Astrocyte (in vitro differentiated cells and primary cell): Measurements from ENCODE around the gene DMRTC1B. TPM values are rescaled to one million over a fixed set of nuclear protein-coding genes. Genes with fewer than 3 reads are reported as not detected.
A peak's percentile ranks its signal among the peaks of the same experiment; 100 is the strongest.
"Not testable (repeated sequence)": the region's sequence is repeated elsewhere in the genome, so short reads cannot be mapped to it uniquely, and the experiment has no call there.

Source experiments
- DNase-seq: peaks from one replicate; pipeline ENCODE4 v3.0.0-alpha.2; 2010; ENCODE audit warnings: low read depth
- FAIRE-seq: peaks from 2 replicates; lab custom pipeline; 2011; peaks lifted over from hg19 to GRCh38; lab: Jason Lieb, UNC
- H2AFZ ChIP-seq: 2 replicates; pipeline ENCODE4 v1.6.0; 2012; ENCODE audit warnings: low read depth, low read length, inconsistent platforms
- H3K27ac ChIP-seq: 2 replicates; pipeline ENCODE4 v1.5.1; 2011; ENCODE audit warnings: low read depth, low read length, inconsistent platforms
- H3K27me3 ChIP-seq: 2 replicates; pipeline ENCODE4 v1.6.0; 2011; ENCODE audit warnings: low read length, inconsistent platforms; ENCODE audit not compliant: insufficient read depth
- H3K36me3 ChIP-seq: 2 replicates; pipeline ENCODE4 v1.5.1; 2011; ENCODE audit warnings: low read length, inconsistent platforms; ENCODE audit not compliant: insufficient read depth
- H3K4me1 ChIP-seq: 2 replicates; pipeline ENCODE4 v1.5.1; 2011; ENCODE audit warnings: low read length, inconsistent platforms; ENCODE audit not compliant: insufficient read depth
- H3K4me2 ChIP-seq: 2 replicates; pipeline ENCODE4 v1.6.0; 2012; ENCODE audit warnings: low read length, inconsistent platforms
- H3K4me3 ChIP-seq: 2 replicates; pipeline ENCODE4 v1.5.1; 2011; ENCODE audit warnings: low read depth, mild to moderate bottlenecking, low read length, inconsistent platforms; ENCODE audit not compliant: insufficient read depth
- H3K79me2 ChIP-seq: 2 replicates; pipeline ENCODE4 v1.6.0; 2012; ENCODE audit warnings: mild to moderate bottlenecking, low read length, inconsistent platforms; ENCODE audit not compliant: insufficient read depth
- H3K9ac ChIP-seq: 2 replicates; pipeline ENCODE4 v1.6.0; 2012; ENCODE audit warnings: mild to moderate bottlenecking, low read length, inconsistent platforms
- H3K9me3 ChIP-seq: 2 replicates; pipeline ENCODE4 v1.5.1; 2012; ENCODE audit warnings: low read depth, mild to moderate bottlenecking, low read length, inconsistent platforms; ENCODE audit not compliant: insufficient read depth
- H4K20me1 ChIP-seq: 2 replicates; pipeline ENCODE4 v1.6.0; 2012; ENCODE audit warnings: low read length, inconsistent platforms; ENCODE audit not compliant: insufficient read depth
- H3K27ac Mint-ChIP-seq: one replicate; pipeline ENCODE4 v1.8.0; 2021; ENCODE audit warnings: mild to moderate bottlenecking, mixed read lengths; ENCODE audit not compliant: unreplicated experiment
- H3K27me3 Mint-ChIP-seq: one replicate; pipeline ENCODE4 v1.8.0; 2021; ENCODE audit warnings: low read depth, mixed read lengths; ENCODE audit not compliant: unreplicated experiment
- H3K36me3 Mint-ChIP-seq: one replicate; pipeline ENCODE4 v1.8.0; 2021; ENCODE audit warnings: low read depth, mixed read lengths; ENCODE audit not compliant: unreplicated experiment
- H3K4me1 Mint-ChIP-seq: one replicate; pipeline ENCODE4 v1.8.0; 2021; ENCODE audit warnings: low read depth, mixed read lengths; ENCODE audit not compliant: unreplicated experiment
- H3K4me3 Mint-ChIP-seq: one replicate; pipeline ENCODE4 v1.8.0; 2021; ENCODE audit warnings: mild to moderate bottlenecking, moderate library complexity, mixed read lengths; ENCODE audit not compliant: unreplicated experiment
- H3K9me3 Mint-ChIP-seq: one replicate; pipeline ENCODE4 v1.8.0; 2021; ENCODE audit warnings: mild to moderate bottlenecking, mixed read lengths; ENCODE audit not compliant: unreplicated experiment
- total RNA-seq: library from RNA; stranded (reverse); gene quantifications from 2 replicates; pipeline ENCODE4 v1.2.1, GENCODE V29; 2021

The DMRTC1B gene
- total RNA-seq, 1 donor from 2014 or later = not detected

DNA sequence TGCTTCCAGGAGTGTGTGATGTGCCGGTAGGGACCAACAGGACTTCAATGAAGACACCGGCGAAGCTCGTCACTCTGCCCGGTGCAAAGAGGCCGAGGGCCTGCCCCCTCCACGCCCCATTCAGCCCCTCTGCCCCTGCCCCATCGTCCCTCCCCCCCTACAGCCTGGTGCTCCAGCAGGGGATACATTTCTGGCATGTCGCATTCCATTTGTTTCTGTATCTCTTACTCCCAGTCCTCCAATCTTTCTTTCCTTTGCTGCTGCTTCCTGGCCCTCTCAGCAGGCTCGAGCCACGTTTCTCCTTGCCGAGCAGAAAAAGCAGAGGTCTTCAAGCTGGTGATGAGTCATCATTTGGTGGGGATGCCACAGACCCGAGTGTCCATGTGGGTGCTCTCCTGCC lies 31.4 kb downstream of the DMRTC1B start, which contains the start of gene FAM236D:
Gene FAM236D, minus strand, starts transcription at position 101 of the 400 bp plus-strand sequence. Its CDS starts 100 bp downstream, at position 1.
- not testable (repeated sequence) for H3K27ac Mint-ChIP-seq, H3K4me1 Mint-ChIP-seq, H3K9me3 ChIP-seq, H3K4me3 Mint-ChIP-seq, H3K27me3 ChIP-seq, H3K4me3 ChIP-seq, FAIRE-seq, H3K4me1 ChIP-seq, H3K9me3 Mint-ChIP-seq, H2AFZ ChIP-seq, H3K4me2 ChIP-seq, H3K36me3 Mint-ChIP-seq, H4K20me1 ChIP-seq, H3K27ac ChIP-seq, H3K27me3 Mint-ChIP-seq, H3K36me3 ChIP-seq, H3K79me2 ChIP-seq, DNase-seq, H3K9ac ChIP-seq

DNA sequence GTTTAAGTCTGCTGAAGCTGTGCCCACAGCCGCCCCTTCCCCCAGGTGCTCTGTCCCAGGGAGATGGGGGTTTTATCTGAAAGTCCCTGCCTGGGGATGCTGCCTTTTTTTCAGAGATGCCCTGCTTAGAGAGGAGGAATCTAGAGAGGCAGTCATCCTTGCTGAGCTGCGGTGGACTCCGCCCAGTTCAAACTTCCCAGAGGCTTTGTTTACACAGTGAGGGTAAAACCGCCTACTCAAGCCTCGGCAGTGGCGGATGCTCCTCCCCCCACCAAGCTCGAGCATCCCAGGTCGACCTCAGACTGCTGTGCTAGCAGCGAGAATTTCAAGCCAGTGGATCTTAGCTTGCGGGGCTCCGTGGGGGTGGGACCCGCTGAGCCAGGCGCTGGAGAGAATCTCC lies 54.0 kb downstream of the DMRTC1B start:
- DNase-seq, H3K9me3 Mint-ChIP-seq, H3K27me3 ChIP-seq, H3K4me3 Mint-ChIP-seq, H3K36me3 Mint-ChIP-seq, H3K36me3 ChIP-seq, H3K79me2 ChIP-seq, H3K4me2 ChIP-seq, H3K4me1 ChIP-seq, H3K9ac ChIP-seq, H3K27ac Mint-ChIP-seq, H3K27ac ChIP-seq, H3K27me3 Mint-ChIP-seq, H3K4me3 ChIP-seq, H2AFZ ChIP-seq, H3K4me1 Mint-ChIP-seq, H3K9me3 ChIP-seq, FAIRE-seq, H4K20me1 ChIP-seq: not testable (repeated sequence)

DNA sequence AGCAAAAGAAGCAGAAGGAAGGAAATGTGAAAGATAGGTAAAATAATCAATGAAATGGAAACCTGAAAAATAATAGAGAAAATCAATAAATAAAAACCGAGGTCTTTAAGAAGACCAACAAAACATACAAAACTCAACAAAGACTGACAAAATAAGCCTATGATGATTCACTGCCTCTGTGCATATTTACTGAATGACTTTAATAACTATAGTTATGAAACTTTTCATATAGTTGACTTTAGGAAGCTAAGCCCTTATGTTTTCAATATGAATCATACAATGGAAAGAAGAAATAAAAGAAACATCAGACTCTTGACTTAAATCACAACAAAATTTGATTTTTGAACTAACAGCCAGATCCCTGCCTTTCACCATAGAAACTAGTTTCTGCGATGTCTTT lies 60.8 kb downstream of the DMRTC1B start:
- not testable (repeated sequence) for H3K36me3 Mint-ChIP-seq, H3K9ac ChIP-seq, H3K36me3 ChIP-seq, FAIRE-seq, H4K20me1 ChIP-seq, H3K27ac Mint-ChIP-seq, H3K4me1 ChIP-seq, H2AFZ ChIP-seq, H3K4me2 ChIP-seq, H3K27me3 Mint-ChIP-seq, H3K79me2 ChIP-seq, H3K27me3 ChIP-seq, H3K9me3 Mint-ChIP-seq, H3K4me3 ChIP-seq, DNase-seq, H3K9me3 ChIP-seq, H3K27ac ChIP-seq, H3K4me3 Mint-ChIP-seq, H3K4me1 Mint-ChIP-seq

DNA sequence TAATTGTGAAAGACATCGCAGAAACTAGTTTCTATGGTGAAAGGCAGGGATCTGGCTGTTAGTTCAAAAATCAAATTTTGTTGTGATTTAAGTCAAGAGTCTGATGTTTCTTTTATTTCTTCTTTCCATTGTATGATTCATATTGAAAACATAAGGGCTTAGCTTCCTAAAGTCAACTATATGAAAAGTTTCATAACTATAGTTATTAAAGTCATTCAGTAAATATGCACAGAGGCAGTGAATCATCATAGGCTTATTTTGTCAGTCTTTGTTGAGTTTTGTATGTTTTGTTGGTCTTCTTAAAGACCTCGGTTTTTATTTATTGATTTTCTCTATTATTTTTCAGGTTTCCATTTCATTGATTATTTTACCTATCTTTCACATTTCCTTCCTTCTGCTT lies 106.2 kb downstream of the DMRTC1B start:
- H3K4me1 Mint-ChIP-seq, H3K9ac ChIP-seq, H3K27ac ChIP-seq, H2AFZ ChIP-seq, H3K4me3 Mint-ChIP-seq, H3K4me2 ChIP-seq, H3K4me3 ChIP-seq, H3K27me3 ChIP-seq, H3K79me2 ChIP-seq, DNase-seq, H3K36me3 Mint-ChIP-seq, H3K4me1 ChIP-seq, H3K36me3 ChIP-seq, H3K27me3 Mint-ChIP-seq, H3K9me3 Mint-ChIP-seq, H4K20me1 ChIP-seq, H3K9me3 ChIP-seq, H3K27ac Mint-ChIP-seq: not testable (repeated sequence)
- FAIRE-seq = peak; percentile 95

DNA sequence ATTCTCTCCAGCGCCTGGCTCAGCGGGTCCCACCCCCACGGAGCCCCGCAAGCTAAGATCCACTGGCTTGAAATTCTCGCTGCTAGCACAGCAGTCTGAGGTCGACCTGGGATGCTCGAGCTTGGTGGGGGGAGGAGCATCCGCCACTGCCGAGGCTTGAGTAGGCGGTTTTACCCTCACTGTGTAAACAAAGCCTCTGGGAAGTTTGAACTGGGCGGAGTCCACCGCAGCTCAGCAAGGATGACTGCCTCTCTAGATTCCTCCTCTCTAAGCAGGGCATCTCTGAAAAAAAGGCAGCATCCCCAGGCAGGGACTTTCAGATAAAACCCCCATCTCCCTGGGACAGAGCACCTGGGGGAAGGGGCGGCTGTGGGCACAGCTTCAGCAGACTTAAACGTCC lies 113.0 kb downstream of the DMRTC1B start:
- FAIRE-seq, H3K9ac ChIP-seq, H3K79me2 ChIP-seq, H3K9me3 ChIP-seq, H2AFZ ChIP-seq, H3K4me1 ChIP-seq, H3K36me3 ChIP-seq, DNase-seq, H3K36me3 Mint-ChIP-seq, H4K20me1 ChIP-seq, H3K4me2 ChIP-seq, H3K9me3 Mint-ChIP-seq, H3K4me3 ChIP-seq, H3K27me3 ChIP-seq, H3K27me3 Mint-ChIP-seq, H3K27ac Mint-ChIP-seq, H3K4me3 Mint-ChIP-seq, H3K27ac ChIP-seq, H3K4me1 Mint-ChIP-seq: not testable (repeated sequence)
